AG10803 (cell line): Measurements from ENCODE around the gene EIF3D.

Experiments used
- DNase-seq: peaks from one replicate; pipeline ENCODE4 v3.0.0; 2010; ENCODE audit warnings: low read depth
- H3K4me3 ChIP-seq: 2 replicates; pipeline ENCODE4 v1.5.1; 2011; ENCODE audit warnings: mild to moderate bottlenecking, low read length, control low read depth
- CTCF ChIP-seq: conservative IDR thresholded peaks from 2 replicates; pipeline ENCODE4 v1.5.1; 2011; ENCODE audit warnings: mild to moderate bottlenecking, low read length, control low read depth, inconsistent platforms

Gene EIF3D

GRCh38 chr22:36563444-36563843, 34.5 kb upstream of the EIF3D start:
- no peak for TF ChIP-seq CTCF
- H3K4me3 ChIP-seq: no peak overlapping the region
- no peak for DNase-seq

- no peak overlapping the region for H3K4me3 ChIP-seq
- no peak for TF ChIP-seq CTCF
- no peak for DNase-seq
Measured at GRCh38 chr22:36563001-36563400, 34.0 kb upstream of the EIF3D start.

GRCh38 chr22:36562261-36562835, 33.4 kb upstream of the EIF3D start:
- TF ChIP-seq CTCF: no peak
- no peak overlapping the region for H3K4me3 ChIP-seq
- peak; percentile 37 for DNase-seq

GRCh38 chr22:36561291-36561811, 32.4 kb upstream of the EIF3D start:
- TF ChIP-seq CTCF: no peak
- no peak for DNase-seq
- no peak overlapping the region for H3K4me3 ChIP-seq

- no peak for TF ChIP-seq CTCF
- no peak overlapping the region for H3K4me3 ChIP-seq
- no peak for DNase-seq
Measured at GRCh38 chr22:36560001-36560400, 31.0 kb upstream of the EIF3D start.

- TF ChIP-seq CTCF: no peak
- no peak overlapping the region for H3K4me3 ChIP-seq
- DNase-seq: no peak
Measured at GRCh38 chr22:36554098-36554497, 25.1 kb upstream of the EIF3D start.

- DNase-seq: no peak
- TF ChIP-seq CTCF: no peak
- no peak overlapping the region for H3K4me3 ChIP-seq
Measured at GRCh38 chr22:36552289-36552688, 23.3 kb upstream of the EIF3D start.
